Measurements from ENCODE around the gene PLXND1. TPM values are rescaled to one million over a fixed set of nuclear protein-coding genes. Genes with fewer than 3 reads are reported as not detected.

PLXND1 gene
- polyA plus RNA-seq, 1 donor from 2014 or later = 0.05 TPM

DNA sequence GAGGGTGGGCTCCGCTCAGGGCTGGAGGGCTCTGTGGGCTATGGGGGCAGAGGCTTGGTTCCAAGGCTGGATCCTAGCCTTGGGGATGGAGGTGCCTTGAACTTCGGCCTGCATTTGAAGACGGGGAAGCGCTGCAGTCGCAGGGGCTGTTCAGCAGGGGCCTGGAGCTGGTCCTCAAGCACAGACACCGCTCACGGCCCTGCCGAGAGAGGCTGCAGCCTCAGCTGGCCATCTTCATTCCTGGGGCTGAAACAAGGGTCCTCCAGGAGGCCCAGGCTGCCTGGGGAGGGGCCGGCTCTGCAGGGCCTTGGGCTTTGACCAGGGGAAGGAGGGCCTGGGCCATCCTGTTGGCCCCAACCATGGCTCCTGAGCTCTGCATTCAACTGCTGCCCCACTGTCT is 25.6 kb upstream of the PLXND1 start:
- H3K9me3 ChIP-seq (ENCODE audit: low read length) = peaks cover 3% of the 10 kb centered on the region
- TF ChIP-seq POLR2AphosphoS5 (IDR thresholded peaks at IDR 0.05) (no peak), SMC3 (conservative IDR thresholded peaks at IDR 0.05; ENCODE audit: poor library complexity) (no peak), EP300 (conservative IDR thresholded peaks at IDR 0.05; ENCODE audit: poor library complexity, severe bottlenecking) (no peak), RAD21 (conservative IDR thresholded peaks at IDR 0.05) (no peak), EZH2 (IDR thresholded peaks at IDR 0.05; ENCODE audit: borderline replicate concordance, insufficient read depth, low read length, poor library complexity, severe bottlenecking) (no peak), MXI1 (conservative IDR thresholded peaks at IDR 0.05; ENCODE audit: poor library complexity, severe bottlenecking) (no peak)
- no peaks in the 10 kb centered on the region for H3F3A ChIP-seq (ENCODE audit: insufficient read depth, low read length, poor library complexity, severe bottlenecking)
- H3K36me3 ChIP-seq (ENCODE audit: insufficient read depth, low read length) = no peaks in the 10 kb centered on the region
- H3K4me2 ChIP-seq (ENCODE audit: low read length) = no peak overlapping the region
- peaks cover 8% of the 10 kb centered on the region for H3K27me3 ChIP-seq (ENCODE audit: insufficient read depth, low read depth, low read length)
- H3K9me2 ChIP-seq (ENCODE audit: insufficient read depth, low read length) = no peaks in the 10 kb centered on the region
- H3K4me3 ChIP-seq (ENCODE audit: low read length) = no peak overlapping the region
- H3K79me2 ChIP-seq (replicated peaks; ENCODE audit: insufficient read depth, low read length) = no peaks in the 10 kb centered on the region
- H4K20me1 ChIP-seq (ENCODE audit: insufficient read depth) = no peaks in the 10 kb centered on the region
- H3K9ac ChIP-seq (ENCODE audit: low read length) = no peak overlapping the region
- H3K27ac ChIP-seq (ENCODE audit: low read length) = no peak overlapping the region
- no peak overlapping the region for H2AFZ ChIP-seq (ENCODE audit: low read depth, low read length)

DNA sequence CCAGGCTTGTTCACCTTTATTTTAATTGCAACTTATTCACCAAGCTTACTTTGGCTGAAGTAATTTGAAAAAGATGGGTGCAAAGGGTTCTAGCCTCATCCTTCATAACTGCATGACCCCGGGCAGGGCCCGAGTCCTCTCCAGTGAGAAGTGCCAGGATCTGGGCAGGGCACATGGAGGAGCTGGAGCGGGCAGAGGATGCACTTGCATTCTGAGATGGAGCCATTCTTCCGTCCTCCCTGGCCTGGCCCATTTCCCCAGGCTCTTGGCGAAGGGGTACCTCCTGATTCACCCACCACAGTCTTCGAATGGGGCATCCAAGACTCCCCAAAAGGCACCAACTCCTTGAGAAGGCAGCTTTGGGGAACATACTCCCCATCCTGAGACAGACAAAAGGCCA is 22.5 kb upstream of the PLXND1 start:
- H3K9me3 ChIP-seq (ENCODE audit: low read length) = no peaks in the 10 kb centered on the region
- H3K36me3 ChIP-seq (ENCODE audit: insufficient read depth, low read length) = no peaks in the 10 kb centered on the region
- no peaks in the 10 kb centered on the region for H4K20me1 ChIP-seq (ENCODE audit: insufficient read depth)
- TF ChIP-seq, protein P1, sequence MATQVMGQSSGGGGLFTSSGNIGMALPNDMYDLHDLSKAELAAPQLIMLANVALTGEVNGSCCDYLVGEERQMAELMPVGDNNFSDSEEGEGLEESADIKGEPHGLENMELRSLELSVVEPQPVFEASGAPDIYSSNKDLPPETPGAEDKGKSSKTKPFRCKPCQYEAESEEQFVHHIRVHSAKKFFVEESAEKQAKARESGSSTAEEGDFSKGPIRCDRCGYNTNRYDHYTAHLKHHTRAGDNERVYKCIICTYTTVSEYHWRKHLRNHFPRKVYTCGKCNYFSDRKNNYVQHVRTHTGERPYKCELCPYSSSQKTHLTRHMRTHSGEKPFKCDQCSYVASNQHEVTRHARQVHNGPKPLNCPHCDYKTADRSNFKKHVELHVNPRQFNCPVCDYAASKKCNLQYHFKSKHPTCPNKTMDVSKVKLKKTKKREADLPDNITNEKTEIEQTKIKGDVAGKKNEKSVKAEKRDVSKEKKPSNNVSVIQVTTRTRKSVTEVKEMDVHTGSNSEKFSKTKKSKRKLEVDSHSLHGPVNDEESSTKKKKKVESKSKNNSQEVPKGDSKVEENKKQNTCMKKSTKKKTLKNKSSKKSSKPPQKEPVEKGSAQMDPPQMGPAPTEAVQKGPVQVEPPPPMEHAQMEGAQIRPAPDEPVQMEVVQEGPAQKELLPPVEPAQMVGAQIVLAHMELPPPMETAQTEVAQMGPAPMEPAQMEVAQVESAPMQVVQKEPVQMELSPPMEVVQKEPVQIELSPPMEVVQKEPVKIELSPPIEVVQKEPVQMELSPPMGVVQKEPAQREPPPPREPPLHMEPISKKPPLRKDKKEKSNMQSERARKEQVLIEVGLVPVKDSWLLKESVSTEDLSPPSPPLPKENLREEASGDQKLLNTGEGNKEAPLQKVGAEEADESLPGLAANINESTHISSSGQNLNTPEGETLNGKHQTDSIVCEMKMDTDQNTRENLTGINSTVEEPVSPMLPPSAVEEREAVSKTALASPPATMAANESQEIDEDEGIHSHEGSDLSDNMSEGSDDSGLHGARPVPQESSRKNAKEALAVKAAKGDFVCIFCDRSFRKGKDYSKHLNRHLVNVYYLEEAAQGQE (IDR thresholded peaks at IDR 0.05; ENCODE audit: borderline replicate concordance) = no peak
- TF ChIP-seq POLR2AphosphoS5 (IDR thresholded peaks at IDR 0.05) (no peak), MXI1 (conservative IDR thresholded peaks at IDR 0.05; ENCODE audit: poor library complexity, severe bottlenecking) (no peak), SMC3 (conservative IDR thresholded peaks at IDR 0.05; ENCODE audit: poor library complexity) (no peak), EP300 (conservative IDR thresholded peaks at IDR 0.05; ENCODE audit: poor library complexity, severe bottlenecking) (no peak), EZH2 (IDR thresholded peaks at IDR 0.05; ENCODE audit: borderline replicate concordance, insufficient read depth, low read length, poor library complexity, severe bottlenecking) (no peak), TAF1 (IDR thresholded peaks at IDR 0.05; ENCODE audit: low read depth) (no peak), RAD21 (conservative IDR thresholded peaks at IDR 0.05) (no peak)
- TF ChIP-seq, protein P2, sequence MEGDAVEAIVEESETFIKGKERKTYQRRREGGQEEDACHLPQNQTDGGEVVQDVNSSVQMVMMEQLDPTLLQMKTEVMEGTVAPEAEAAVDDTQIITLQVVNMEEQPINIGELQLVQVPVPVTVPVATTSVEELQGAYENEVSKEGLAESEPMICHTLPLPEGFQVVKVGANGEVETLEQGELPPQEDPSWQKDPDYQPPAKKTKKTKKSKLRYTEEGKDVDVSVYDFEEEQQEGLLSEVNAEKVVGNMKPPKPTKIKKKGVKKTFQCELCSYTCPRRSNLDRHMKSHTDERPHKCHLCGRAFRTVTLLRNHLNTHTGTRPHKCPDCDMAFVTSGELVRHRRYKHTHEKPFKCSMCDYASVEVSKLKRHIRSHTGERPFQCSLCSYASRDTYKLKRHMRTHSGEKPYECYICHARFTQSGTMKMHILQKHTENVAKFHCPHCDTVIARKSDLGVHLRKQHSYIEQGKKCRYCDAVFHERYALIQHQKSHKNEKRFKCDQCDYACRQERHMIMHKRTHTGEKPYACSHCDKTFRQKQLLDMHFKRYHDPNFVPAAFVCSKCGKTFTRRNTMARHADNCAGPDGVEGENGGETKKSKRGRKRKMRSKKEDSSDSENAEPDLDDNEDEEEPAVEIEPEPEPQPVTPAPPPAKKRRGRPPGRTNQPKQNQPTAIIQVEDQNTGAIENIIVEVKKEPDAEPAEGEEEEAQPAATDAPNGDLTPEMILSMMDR (IDR thresholded peaks at IDR 0.05; ENCODE audit: poor library complexity, severe bottlenecking) = no peak
- H3K27me3 ChIP-seq (ENCODE audit: insufficient read depth, low read depth, low read length) = peaks cover 14% of the 10 kb centered on the region
- no peaks in the 10 kb centered on the region for H3K9me2 ChIP-seq (ENCODE audit: insufficient read depth, low read length)
- H3K27ac ChIP-seq (ENCODE audit: low read length) = no peak overlapping the region
- H2AFZ ChIP-seq (ENCODE audit: low read depth, low read length) = no peak overlapping the region
- H3K4me2 ChIP-seq (ENCODE audit: low read length) = no peak overlapping the region
- no peak overlapping the region for H3K4me3 ChIP-seq (ENCODE audit: low read length)
- no peaks in the 10 kb centered on the region for H3K79me2 ChIP-seq (replicated peaks; ENCODE audit: insufficient read depth, low read length)
- no peaks in the 10 kb centered on the region for H3F3A ChIP-seq (ENCODE audit: insufficient read depth, low read length, poor library complexity, severe bottlenecking)
- H3K9ac ChIP-seq (ENCODE audit: low read length) = no peak overlapping the region
